ENCODE measurements around the gene ZNF609.

Gene ZNF609

GRCh38 chr15:64530472-64530871 lies 70.1 kb downstream of the ZNF609 start:
- DNase-seq (ENCODE audit: low read depth, low spot score), result no peak
- H3K27ac ChIP-seq, result no peak overlapping the region

DNA sequence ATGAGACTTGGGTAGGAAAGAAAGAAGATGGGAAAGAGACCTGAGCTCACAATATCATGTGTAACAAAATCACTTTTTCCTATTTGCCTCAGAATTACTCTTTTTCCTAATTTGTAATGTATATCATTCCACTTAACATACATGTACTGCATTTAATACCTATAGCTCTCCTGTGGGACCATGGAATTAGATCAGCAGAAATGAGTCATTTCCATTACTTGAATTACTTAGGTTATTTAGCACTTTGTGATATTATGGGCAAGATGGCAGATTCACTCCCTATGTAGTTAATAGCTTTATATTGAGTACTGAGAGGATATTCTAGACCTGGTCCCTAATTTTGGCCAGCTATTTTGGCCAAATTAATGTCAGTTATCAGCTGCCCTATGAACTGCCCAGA lies 70.5 kb downstream of the ZNF609 start:
- DNase-seq (ENCODE audit: low read depth, low spot score), result no peak
- H3K27ac ChIP-seq, result no peak overlapping the region

GRCh38 chr15:64532521-64533315 lies 72.3 kb downstream of the ZNF609 start:
- DNase-seq (ENCODE audit: low read depth, low spot score), result no peak
- H3K27ac ChIP-seq, result no peak overlapping the region

DNA sequence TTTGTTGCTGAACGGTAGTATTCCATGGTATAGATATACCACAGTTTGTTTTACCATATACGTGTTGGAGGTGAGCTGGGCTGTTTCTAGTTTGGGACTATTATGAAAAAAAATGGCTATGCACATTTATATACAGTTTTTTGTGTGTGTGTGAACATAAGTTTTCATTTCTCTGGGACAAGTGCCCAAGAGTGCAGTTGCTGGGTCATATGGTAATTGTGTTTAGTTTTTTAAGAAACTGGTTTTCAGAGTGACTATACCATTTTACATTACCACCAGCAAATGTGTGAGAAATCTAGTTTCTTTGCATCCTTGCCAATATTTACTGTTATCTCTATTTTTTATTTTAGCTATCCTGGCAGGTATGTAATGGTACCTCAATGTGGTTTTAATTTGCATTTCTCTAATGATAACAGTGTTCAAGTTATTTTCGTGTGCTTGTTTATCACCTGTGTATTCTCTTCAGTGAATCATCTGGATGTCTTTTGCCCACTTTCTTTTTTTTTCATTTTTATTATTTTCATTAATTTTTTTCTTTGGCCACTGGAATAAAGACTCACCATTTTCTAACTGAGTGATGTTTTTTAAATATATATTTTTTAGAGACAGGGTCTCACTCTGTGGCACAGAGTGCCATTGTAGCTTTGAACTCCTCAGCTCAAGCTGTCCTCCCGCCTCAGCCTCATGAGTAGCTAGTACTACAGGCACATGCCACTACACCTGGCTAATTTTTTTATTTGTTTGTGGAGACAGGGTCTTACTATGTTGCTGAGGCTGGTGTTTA lies 75.3 kb downstream of the ZNF609 start:
- peak overlapping the region; percentile 61 for H3K27ac ChIP-seq
- DNase-seq (ENCODE audit: low read depth, low spot score), result no peak

DNA sequence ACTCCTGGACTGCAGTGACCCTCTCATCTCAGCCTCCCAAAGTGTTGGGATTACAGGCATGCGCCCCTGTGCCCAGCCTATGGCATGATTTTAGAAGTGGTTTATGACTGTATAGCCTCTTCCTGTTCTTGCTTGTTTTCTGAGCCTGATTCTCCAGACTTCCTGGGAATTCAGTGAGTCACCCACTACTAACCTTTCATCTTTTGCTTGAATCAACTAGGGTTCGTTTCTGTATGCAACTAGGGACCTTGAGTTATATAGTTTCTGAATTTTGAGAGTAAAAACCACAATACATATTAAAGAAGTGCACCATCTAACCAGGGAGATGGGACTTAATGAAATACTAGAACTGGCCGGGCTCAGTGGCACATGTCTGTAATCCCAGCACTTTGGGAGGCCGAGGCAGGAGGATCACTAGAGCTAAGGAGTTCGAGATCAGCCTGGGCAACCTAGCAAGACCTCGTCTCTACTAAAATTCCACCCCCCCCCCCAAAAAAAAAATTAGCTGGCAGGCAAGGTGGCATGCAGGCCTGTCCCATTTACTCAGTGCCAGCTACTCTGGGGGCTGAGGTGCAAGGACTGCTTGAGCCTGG lies 76.0 kb downstream of the ZNF609 start:
- peak; percentile 60 for DNase-seq (ENCODE audit: low read depth, low spot score)
- peak overlapping the region; percentile 61 for H3K27ac ChIP-seq

DNA sequence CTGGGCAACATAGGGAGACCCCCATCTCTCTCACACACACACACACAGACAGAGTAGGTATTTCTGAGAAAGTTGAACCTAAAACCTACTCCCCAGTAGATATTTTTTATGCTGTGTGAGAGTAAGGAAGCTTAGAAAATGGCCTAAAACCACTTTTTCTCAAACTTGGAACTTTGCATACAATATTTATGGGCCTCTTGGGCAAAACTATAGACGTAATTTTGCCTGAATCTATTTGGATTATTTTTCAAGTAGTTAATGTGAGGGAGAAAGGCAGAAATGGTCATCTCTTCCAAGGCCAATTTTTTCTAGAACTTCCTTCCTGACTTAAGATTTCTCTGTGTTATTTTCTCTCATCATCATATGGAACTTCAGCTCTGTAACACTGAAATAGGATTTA lies 81.7 kb downstream of the ZNF609 start:
- no peak overlapping the region for H3K27ac ChIP-seq
- DNase-seq (ENCODE audit: low read depth, low spot score), result no peak

GRCh38 chr15:64544450-64544849 lies 84.1 kb downstream of the ZNF609 start:
- H3K27ac ChIP-seq, result no peak overlapping the region
- DNase-seq (ENCODE audit: low read depth, low spot score), result no peak

GRCh38 chr15:64547275-64547674 lies 86.9 kb downstream of the ZNF609 start:
- H3K27ac ChIP-seq, result no peak overlapping the region
- no peak for DNase-seq (ENCODE audit: low read depth, low spot score)

DNA sequence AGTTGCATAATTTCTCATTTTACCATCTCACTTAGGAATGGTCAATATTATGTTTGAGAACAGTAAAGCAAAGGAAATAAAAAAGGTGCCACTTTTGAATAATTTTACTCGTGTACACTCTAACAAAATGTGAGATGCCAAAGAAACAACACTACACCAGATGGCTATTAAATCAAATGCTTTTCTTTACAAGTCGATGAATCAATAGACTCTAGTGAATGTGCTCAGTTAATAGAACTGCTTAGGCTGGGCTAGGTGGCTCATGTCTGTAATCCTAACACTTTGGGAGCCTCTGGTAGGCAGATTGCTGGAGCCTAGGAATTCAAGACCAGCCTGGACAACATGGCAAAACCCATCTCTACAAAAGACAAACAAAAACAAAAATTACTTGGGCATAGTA lies 87.9 kb downstream of the ZNF609 start:
- no peak overlapping the region for H3K27ac ChIP-seq
- DNase-seq (ENCODE audit: low read depth, low spot score), result no peak

- H3K27ac ChIP-seq, result no peak overlapping the region
- no peak for DNase-seq (ENCODE audit: low read depth, low spot score)
These were observed 89.5 kb downstream of the ZNF609 start for GRCh38 chr15:64549860-64550259.

DNA sequence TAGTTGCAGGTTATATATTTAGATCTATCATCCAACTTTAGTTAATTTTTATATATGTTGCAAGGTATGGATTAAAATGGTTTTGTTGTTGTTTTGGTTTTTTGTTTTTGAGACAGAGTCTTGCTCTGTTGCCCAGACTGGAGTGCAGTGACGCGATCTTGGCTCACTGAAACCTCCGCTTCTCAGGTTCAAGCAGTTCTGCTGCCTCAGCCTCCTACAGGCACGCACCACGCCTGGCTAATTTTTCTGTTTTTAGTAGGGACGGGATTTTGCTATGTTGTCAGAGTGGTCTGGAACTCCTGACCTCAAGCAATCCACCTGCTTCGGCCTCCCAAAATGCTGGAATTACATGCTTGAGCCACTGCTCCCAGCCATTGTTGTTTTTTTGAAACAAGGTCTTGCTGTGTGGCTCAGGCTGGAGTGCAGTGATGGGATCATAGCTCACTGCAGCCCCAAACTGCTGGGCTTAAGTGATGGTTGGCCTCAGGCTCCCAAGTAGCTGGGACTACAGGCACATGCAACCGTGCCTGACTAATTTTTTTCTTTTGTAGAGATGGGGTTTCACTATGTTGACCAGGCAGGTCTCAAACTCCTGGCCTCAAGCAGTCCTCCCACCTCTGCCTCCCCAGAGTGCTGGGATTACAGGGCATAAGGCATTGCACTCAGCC lies 92.0 kb downstream of the ZNF609 start:
- DNase-seq (ENCODE audit: low read depth, low spot score), result no peak
- no peak overlapping the region for H3K27ac ChIP-seq

DNA sequence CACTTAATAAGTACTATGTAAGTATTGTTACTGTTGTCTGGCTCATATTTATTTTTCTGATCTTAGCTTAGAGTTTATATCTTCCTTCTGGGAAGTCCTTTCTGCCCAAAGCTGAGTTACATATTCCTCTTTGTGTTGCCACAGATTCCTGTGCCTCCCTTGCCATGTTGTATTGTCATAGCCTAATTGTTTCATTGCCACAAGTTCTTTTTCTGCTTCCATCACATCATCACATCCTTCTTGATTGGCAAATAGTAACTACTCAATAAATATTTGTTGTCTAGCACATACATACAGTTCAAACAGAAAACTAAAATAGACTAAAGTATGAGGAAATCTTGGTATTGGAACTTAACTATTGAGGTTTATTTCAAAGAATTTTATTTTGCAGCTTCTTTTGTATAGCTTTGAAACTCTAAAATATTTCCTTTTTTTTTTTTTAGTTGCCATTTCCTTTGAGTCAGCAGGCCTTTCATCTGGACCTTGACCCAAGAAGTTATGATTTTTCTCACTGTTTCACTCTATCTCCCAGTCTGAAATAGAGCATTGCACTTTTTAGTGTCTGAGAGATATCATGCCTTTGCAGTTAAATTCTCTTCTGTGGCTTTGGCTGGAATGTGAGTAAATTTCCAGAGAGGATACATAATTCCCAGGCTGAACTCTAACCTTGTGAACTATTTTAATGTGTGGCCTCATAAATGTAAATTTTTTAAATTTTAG lies 98.2 kb downstream of the ZNF609 start:
- H3K27ac ChIP-seq, result no peak overlapping the region

DNA sequence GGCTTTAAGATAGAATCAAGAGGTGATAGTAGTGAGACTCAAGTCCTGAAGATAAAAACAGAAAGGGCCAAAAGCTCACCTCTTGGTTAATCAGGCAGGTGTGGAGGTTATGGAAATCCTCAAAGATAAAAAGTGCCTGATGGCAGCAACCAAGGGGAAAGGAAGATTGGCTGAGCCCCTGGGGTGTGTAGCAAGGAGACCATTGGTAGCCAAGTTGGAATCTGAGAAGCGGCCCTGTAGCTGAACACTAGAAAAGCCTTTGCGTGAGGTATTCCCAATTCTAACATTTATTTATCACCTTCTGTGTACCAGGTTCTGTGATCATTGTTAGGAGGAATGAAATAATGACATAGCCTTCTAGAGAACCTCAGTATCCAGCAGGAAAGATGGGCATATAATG lies 98.9 kb downstream of the ZNF609 start:
- H3K27ac ChIP-seq, result no peak overlapping the region

More for the DNA sequence above, 98.2 kb downstream of the ZNF609 start:
- DNase-seq (ENCODE audit: low read depth, low spot score), result no peak

GRCh38 chr15:64560501-64560900 lies 100.1 kb downstream of the ZNF609 start:
- H3K27ac ChIP-seq, result no peak overlapping the region
- DNase-seq (ENCODE audit: low read depth, low spot score), result no peak

More for the DNA sequence above, 98.9 kb downstream of the ZNF609 start:
- DNase-seq (ENCODE audit: low read depth, low spot score), result no peak

DNA sequence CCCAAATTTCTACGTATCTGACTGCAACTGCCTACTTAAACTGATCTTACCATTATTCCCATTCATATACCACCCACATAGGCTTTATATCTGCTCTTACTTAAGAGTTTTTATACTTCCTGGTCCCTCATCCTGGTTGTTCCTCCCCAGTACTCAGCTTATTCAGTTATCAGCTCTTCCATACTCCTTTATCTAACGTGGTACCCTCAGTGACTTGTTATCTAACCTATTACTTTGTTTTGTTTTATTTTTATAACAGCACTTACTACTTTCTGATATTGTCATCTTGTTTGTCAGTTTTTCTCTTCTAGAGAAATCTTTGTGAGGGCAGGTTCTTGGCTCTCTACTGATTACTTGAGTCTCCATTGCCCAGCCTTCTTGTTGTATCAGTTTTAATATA lies 100.6 kb downstream of the ZNF609 start:
- no peak for DNase-seq (ENCODE audit: low read depth, low spot score)
- no peak overlapping the region for H3K27ac ChIP-seq

GRCh38 chr15:64562003-64562640 lies 101.7 kb downstream of the ZNF609 start:
- no peak overlapping the region for H3K27ac ChIP-seq
- no peak for DNase-seq (ENCODE audit: low read depth, low spot score)

GRCh38 chr15:64566102-64566501 lies 105.7 kb downstream of the ZNF609 start:
- H3K27ac ChIP-seq, result no peak overlapping the region
- DNase-seq (ENCODE audit: low read depth, low spot score), result no peak

- no peak overlapping the region for H3K27ac ChIP-seq
- DNase-seq (ENCODE audit: low read depth, low spot score), result no peak
These were observed 106.5 kb downstream of the ZNF609 start for GRCh38 chr15:64566629-64567427.

DNA sequence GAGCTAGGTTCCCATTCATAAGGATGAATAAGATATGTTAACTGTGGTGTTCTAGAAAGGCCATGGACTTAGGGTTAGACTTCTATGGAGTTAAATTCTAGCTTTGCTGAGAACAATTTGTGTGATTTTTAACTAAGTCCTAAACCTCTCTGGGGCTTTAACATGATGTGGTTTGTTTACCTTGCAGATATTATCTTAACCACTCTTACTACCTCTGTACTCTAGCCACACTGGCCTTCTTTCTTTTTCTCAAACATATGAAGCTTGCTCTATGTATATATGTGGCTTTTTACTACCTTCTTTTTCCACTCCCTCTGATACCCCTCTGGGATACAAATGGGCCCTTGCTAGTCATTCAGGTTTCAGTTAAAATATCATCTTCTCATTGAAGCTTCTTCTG lies 108.4 kb downstream of the ZNF609 start:
- H3K27ac ChIP-seq, result no peak overlapping the region
- no peak for DNase-seq (ENCODE audit: low read depth, low spot score)
